GM12873 (cell line): Measurements from ENCODE around the gene KIF5A.

Experiments
- CTCF ChIP-seq: IDR thresholded peaks from 2 replicates; pipeline ENCODE4 v1.5.1; 2012; ENCODE audit warnings: low read depth, mild to moderate bottlenecking, moderate library complexity, low read length, control low read depth; ENCODE audit not compliant: insufficient read depth; ENCODE audit errors: missing control alignments

Gene KIF5A

GRCh38 chr12:57610554-57611107 lies 60.8 kb downstream of the KIF5A start:
- TF ChIP-seq CTCF = no peak

- no peak for TF ChIP-seq CTCF
These were observed 61.4 kb downstream of the KIF5A start, which contains the start of gene ARHGEF25 for GRCh38 chr12:57611108-57611826. Gene ARHGEF25 (plus strand): TSS chr12:57611435. CDS start chr12:57611895, 460 bp downstream.

GRCh38 chr12:57611827-57612710 lies 62.2 kb downstream of the KIF5A start:
- no peak for TF ChIP-seq CTCF

- no peak for TF ChIP-seq CTCF
These were observed 63.0 kb downstream of the KIF5A start for GRCh38 chr12:57612711-57613426.

GRCh38 chr12:57613427-57614109 lies 63.7 kb downstream of the KIF5A start:
- TF ChIP-seq CTCF = no peak

- TF ChIP-seq CTCF = no peak
These were observed 64.5 kb downstream of the KIF5A start for GRCh38 chr12:57614178-57614947.
